Endothelial cell of umbilical vein (primary cell): ENCODE data around the gene SHC4. TPM values are rescaled to one million over a fixed set of nuclear protein-coding genes. Genes with fewer than 3 reads are reported as not detected.

Experiments used
- BruUV-seq: library from RNA; stranded (reverse); fragments of 400-500 nt; replicated peaks from 2 replicates; lab custom pipeline; 2021; lab: Mats Ljungman, UMichigan
- CTCF ChIA-PET: fragments of 300-600, 350-600 bp; sonication (Branson Sonifier 250); formaldehyde crosslinking; loops from one replicate; lab custom pipeline; 2021; ENCODE audit warnings: antibody characterized with exemption, inconsistent platforms; lab: Charles Lee
- POLR2A ChIA-PET: fragments of 300-600, 350-600 bp; sonication (Branson Sonifier 250); formaldehyde crosslinking; loops from one replicate; lab custom pipeline; 2021; ENCODE audit warnings: antibody characterized with exemption, inconsistent platforms; lab: Charles Lee
- DNase-seq: peaks from one replicate; pipeline ENCODE4 v3.0.0-alpha.2; 2011; ENCODE audit warnings: low read depth, low spot score
- FAIRE-seq: peaks from 2 replicates; lab custom pipeline; 2011; peaks lifted over from hg19 to GRCh38; lab: Jason Lieb, UNC
- H2AFZ ChIP-seq: 2 replicates; pipeline ENCODE4 v1.6.0; 2012; ENCODE audit warnings: low read depth, low read length, control low read depth, inconsistent platforms
- H3K27ac ChIP-seq: 2 replicates; pipeline ENCODE4 v1.5.1; 2011; ENCODE audit warnings: low read depth, mild to moderate bottlenecking, control low read depth, low read length, moderate library complexity; ENCODE audit not compliant: insufficient read depth
- H3K27me3 ChIP-seq, 2 experiments: 2 replicates each; pipeline versions ENCODE4 v1.6.0 to v1.6.1; 2011; ENCODE audit warnings: low read length in 2 of 2, mixed read lengths in 1 of 2; ENCODE audit not compliant: control insufficient read depth in 2 of 2, insufficient read depth in 2 of 2
- H3K36me3 ChIP-seq, 2 experiments: 2 replicates in 1 of 2; 3 replicates in 1 of 2; pipeline ENCODE4 v1.5.1; 2011; ENCODE audit warnings: low read length in 2 of 2, mild to moderate bottlenecking in 1 of 2, moderate library complexity in 1 of 2; ENCODE audit not compliant: control insufficient read depth in 2 of 2, insufficient read depth in 2 of 2; ENCODE audit errors: extremely low read depth in 1 of 2
- H3K4me1 ChIP-seq: 3 replicates; pipeline ENCODE4 v1.5.1; 2011; ENCODE audit warnings: mild to moderate bottlenecking, low read length; ENCODE audit not compliant: control insufficient read depth, insufficient read depth; ENCODE audit errors: extremely low read depth
- H3K4me2 ChIP-seq: 2 replicates; pipeline ENCODE4 v1.6.1; 2011; ENCODE audit warnings: low read length, control low read depth, mixed read lengths; ENCODE audit not compliant: insufficient read depth
- H3K4me3 ChIP-seq, 3 experiments: fragments of 200-600 bp in 1 of 3; sonication (generic), shearing (Covaris generic) in 1 of 3; replicated peaks in 1 of 3; 2 replicates each; pipeline ENCODE4 v1.5.1; 2011 to 2016; ENCODE audit warnings: control low read depth in 3 of 3, low read length in 3 of 3, mild to moderate bottlenecking in 2 of 3, inconsistent platforms in 1 of 3, low read depth in 1 of 3, moderate library complexity in 1 of 3; ENCODE audit not compliant: insufficient read depth in 1 of 3
- H3K79me2 ChIP-seq: 2 replicates; pipeline ENCODE4 v1.6.0; 2012; ENCODE audit warnings: low read length, inconsistent platforms; ENCODE audit not compliant: control insufficient read depth, insufficient read depth
- H3K9ac ChIP-seq: replicated peaks from 2 replicates; pipeline ENCODE3; 2011; ENCODE audit warnings: low read length, control low read depth; ENCODE audit not compliant: insufficient read depth; ENCODE audit errors: extremely low read depth
- H3K9me1 ChIP-seq: replicated peaks from 3 replicates; pipeline ENCODE4 v1.6.0; 2011; ENCODE audit warnings: mild to moderate bottlenecking, low read length; ENCODE audit not compliant: control insufficient read depth, insufficient read depth; ENCODE audit errors: extremely low read depth
- H3K9me3 ChIP-seq: replicated peaks from 2 replicates; pipeline ENCODE4 v1.5.1; 2012; ENCODE audit warnings: low read length, inconsistent platforms; ENCODE audit not compliant: control insufficient read depth, insufficient read depth
- H4K20me1 ChIP-seq: replicated peaks from 2 replicates; pipeline ENCODE3; 2011; ENCODE audit warnings: mild to moderate bottlenecking, low read length; ENCODE audit not compliant: control insufficient read depth, insufficient read depth; ENCODE audit errors: extremely low read depth
- CTCF ChIP-seq, 2 donors: IDR thresholded peaks; 1 replicate in 1 of 2; 2 replicates in 1 of 2; pipeline ENCODE4 v1.5.1; 2011; ENCODE audit warnings: low read length in 2 of 2, mild to moderate bottlenecking in 2 of 2, moderate library complexity in 2 of 2, control low read depth in 1 of 2, inconsistent platforms in 1 of 2, low read depth in 1 of 2; ENCODE audit not compliant: insufficient read depth in 1 of 2; ENCODE audit errors: extremely low read depth in 1 of 2
- EZH2 ChIP-seq: IDR thresholded peaks from 2 replicates; pipeline ENCODE4 v1.6.1; 2012; ENCODE audit warnings: borderline replicate concordance, low read depth, mild to moderate bottlenecking, moderate library complexity, low read length, inconsistent platforms; ENCODE audit not compliant: severe bottlenecking
- FOS ChIP-seq: IDR thresholded peaks from 2 replicates; pipeline ENCODE4 v1.6.1; 2011; ENCODE audit warnings: mild to moderate bottlenecking, low read length, moderate library complexity, borderline replicate concordance; ENCODE audit not compliant: insufficient read depth
- GATA2 ChIP-seq: IDR thresholded peaks from 2 replicates; pipeline ENCODE4 v1.7.0; 2011; ENCODE audit warnings: low read depth, mild to moderate bottlenecking, moderate library complexity, mixed read lengths, low read length; ENCODE audit not compliant: insufficient read length, insufficient read depth
- JUN ChIP-seq: IDR thresholded peaks from 2 replicates; pipeline ENCODE4 v1.6.1; 2011; ENCODE audit warnings: borderline replicate concordance, low read depth; ENCODE audit not compliant: insufficient read length, insufficient read depth
- MAX ChIP-seq: IDR thresholded peaks from 2 replicates; pipeline ENCODE4 v1.6.1; 2011; ENCODE audit not compliant: insufficient read depth, insufficient read length
- MYC ChIP-seq: IDR thresholded peaks from one replicate; pipeline ENCODE4 v1.6.1; 2011; ENCODE audit warnings: mild to moderate bottlenecking, low read depth, low read length
- POLR2A ChIP-seq: IDR thresholded peaks from 2 replicates; pipeline ENCODE4 v1.6.1; 2012; ENCODE audit warnings: low read depth, mild to moderate bottlenecking, control low read depth, low read length
- POLR2AphosphoS5 ChIP-seq: IDR thresholded peaks from 2 replicates; pipeline ENCODE4 v1.6.1; 2012; ENCODE audit warnings: low read depth, mild to moderate bottlenecking, control low read depth, low read length, moderate library complexity; ENCODE audit not compliant: insufficient read depth
- dilution Hi-C: fragments of 300-500 bp; cut with MboI; formaldehyde crosslinking; loops from one replicate; pipeline ENCODE4 v1.15.0; 2019; ENCODE audit warnings: low sequenced_read_pairs; ENCODE audit not compliant: extremely low pct_ligation_motif_present
- intact Hi-C: fragments of 100-400 bp; cut with micrococcal nuclease; formaldehyde crosslinking; loops from one replicate; pipeline ENCODE4 v1.10.0; 2022
- polyA plus RNA-seq, 4 experiments: library from polyadenylated mRNA; depleted of rRNA in 3 of 4; stranded (reverse) in 3 of 4; unstranded in 1 of 4; fragments of >200 nt; gene quantifications; 2 replicates each; pipeline versions ENCODE4 v1.2.1 to v1.2.3, GENCODE V29; 2011 to 2012; ENCODE audit warnings: missing spikeins in 1 of 4
- total RNA-seq: library from RNA; stranded (reverse); gene quantifications from 2 replicates; pipeline ENCODE4 v1.2.3, GENCODE V29; 2021

The SHC4 gene
- total and polyA plus RNA-seq, 2 donors (not counting 3 experiments of a cell fraction or from before 2014, with no cell fraction given), result 0.20 TPM; not detected in 1

- dilution Hi-C loops (no loop called here), intact Hi-C loops (no loop called here)
- Histone ChIP-seq H2AFZ (no peak overlapping the region), H3K4me2 (no peak overlapping the region), H3K9me3 (no peaks in the 10 kb centered on the region), H3K9me1 (no peaks in the 10 kb centered on the region), H3K27me3 (no peaks in the 10 kb centered on the region), H3K4me3 (no peak overlapping the region), H3K9ac (no peak overlapping the region), H3K79me2 (peaks cover 35% of the 10 kb centered on the region), H3K36me3 (no peaks in the 10 kb centered on the region), H3K4me1 (peaks cover 6% of the 10 kb centered on the region), H4K20me1 (no peaks in the 10 kb centered on the region), H3K27ac (no peak overlapping the region)
- DNase-seq, result no peak
- ChIA-PET POLR2A (no interaction called here), CTCF (interaction anchor here (0.6 to 1.3 kb wide), 5 partner anchors 10 to 1340 kb away, joined by 3 to 7 read pairs (median 4); no protein-coding TSS in a partner anchor)
- TF ChIP-seq EZH2 (no peak), POLR2A (no peak), FOS (no peak), MAX (no peak), POLR2AphosphoS5 (no peak), JUN (no peak), CTCF (IDR thresholded peaks at IDR 0.05; ENCODE audit: extremely low read depth in 1 of 2, insufficient read depth in 1 of 2, low read depth in 1 of 2, low read length in 2 of 2) (no peak), GATA2 (no peak), MYC (no peak)
- BruUV-seq, result no TSS peak
- no peak for FAIRE-seq
Measured at GRCh38 chr15:48805591-48805990, 158.1 kb downstream of the SHC4 start.
